Measurements from ENCODE around the gene WDR46. TPM values are rescaled to one million over a fixed set of nuclear protein-coding genes. Genes with fewer than 3 reads are reported as not detected.

The WDR46 gene
- total and polyA plus RNA-seq, 2 of the 13 experiments (the other 11 are each of a cell fraction or from before 2014, with no cell fraction given): 47.4 to 105 TPM

GRCh38 chr6:33248932-33249731 lies 39.9 kb downstream of the WDR46 start (continued):
- TF ChIP-seq BRCA1 (CRISPR knock-in tag; IDR thresholded peaks at IDR 0.05): no peak
- TF ChIP-seq ZBTB37 (CRISPR knock-in tag; IDR thresholded peaks at IDR 0.05): no peak
- TF ChIP-seq RFX3 (CRISPR knock-in tag; IDR thresholded peaks at IDR 0.05): no peak
- no peak; the same call in 1 of the 2 replicates for TF ChIP-seq MYNN (CRISPR knock-in tag; IDR thresholded peaks at IDR 0.05; ENCODE audit: low read depth)
- TF ChIP-seq WIZ (CRISPR knock-in tag; IDR thresholded peaks at IDR 0.05): peak; percentile 27; the same call in 1 of the 2 replicates
- TF ChIP-seq, protein P1, sequence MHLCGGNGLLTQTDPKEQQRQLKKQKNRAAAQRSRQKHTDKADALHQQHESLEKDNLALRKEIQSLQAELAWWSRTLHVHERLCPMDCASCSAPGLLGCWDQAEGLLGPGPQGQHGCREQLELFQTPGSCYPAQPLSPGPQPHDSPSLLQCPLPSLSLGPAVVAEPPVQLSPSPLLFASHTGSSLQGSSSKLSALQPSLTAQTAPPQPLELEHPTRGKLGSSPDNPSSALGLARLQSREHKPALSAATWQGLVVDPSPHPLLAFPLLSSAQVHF (CRISPR knock-in tag; IDR thresholded peaks at IDR 0.05): no peak
- TF ChIP-seq ZNF788 (CRISPR knock-in tag; IDR thresholded peaks at IDR 0.05; ENCODE audit: borderline replicate concordance): peak; percentile 55; the same call in 1 of the 2 replicates
- TF ChIP-seq USF2 (IDR thresholded peaks at IDR 0.05; ENCODE audit: low read depth, low read length): no peak
- peak; percentile 24; the same call in 1 of the 2 replicates for TF ChIP-seq USF2 (CRISPR knock-in tag; IDR thresholded peaks at IDR 0.05; ENCODE audit: borderline replicate concordance)
- TF ChIP-seq, protein P2, sequence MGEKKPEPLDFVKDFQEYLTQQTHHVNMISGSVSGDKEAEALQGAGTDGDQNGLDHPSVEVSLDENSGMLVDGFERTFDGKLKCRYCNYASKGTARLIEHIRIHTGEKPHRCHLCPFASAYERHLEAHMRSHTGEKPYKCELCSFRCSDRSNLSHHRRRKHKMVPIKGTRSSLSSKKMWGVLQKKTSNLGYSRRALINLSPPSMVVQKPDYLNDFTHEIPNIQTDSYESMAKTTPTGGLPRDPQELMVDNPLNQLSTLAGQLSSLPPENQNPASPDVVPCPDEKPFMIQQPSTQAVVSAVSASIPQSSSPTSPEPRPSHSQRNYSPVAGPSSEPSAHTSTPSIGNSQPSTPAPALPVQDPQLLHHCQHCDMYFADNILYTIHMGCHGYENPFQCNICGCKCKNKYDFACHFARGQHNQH (CRISPR knock-in tag; IDR thresholded peaks at IDR 0.05): peak; percentile 69
- peak; percentile 78 for TF ChIP-seq ZNF709 (CRISPR knock-in tag; IDR thresholded peaks at IDR 0.05)
- no peak; the same call in 1 of the 2 replicates for TF ChIP-seq ZSCAN21 (CRISPR knock-in tag; IDR thresholded peaks at IDR 0.05; ENCODE audit: borderline replicate concordance)
- peak; percentile 84; the same call in 1 of the 2 replicates for TF ChIP-seq ARNT2 (CRISPR knock-in tag; IDR thresholded peaks at IDR 0.05; ENCODE audit: low read depth)
- peak; percentile 2; the same call in 1 of the 2 replicates for TF ChIP-seq ZSCAN22 (CRISPR knock-in tag; IDR thresholded peaks at IDR 0.05)
- no peak for TF ChIP-seq NFRKB (IDR thresholded peaks at IDR 0.05)
- TF ChIP-seq BRD4 (CRISPR knock-in tag; IDR thresholded peaks at IDR 0.05): peak; percentile 89
- TF ChIP-seq MTF1 (CRISPR knock-in tag; IDR thresholded peaks at IDR 0.05): no peak
- TF ChIP-seq JDP2 (CRISPR knock-in tag; IDR thresholded peaks at IDR 0.05; ENCODE audit: borderline replicate concordance): no peak
- peak; percentile 89 for TF ChIP-seq ZNF770 (CRISPR knock-in tag; IDR thresholded peaks at IDR 0.05)
- TF ChIP-seq ATF4 (CRISPR knock-in tag; IDR thresholded peaks at IDR 0.05): no peak
